GM23338 (cell line): ENCODE measurements around the gene NFIA. TPM values are rescaled to one million over a fixed set of nuclear protein-coding genes. Genes with fewer than 3 reads are reported as not detected.

ENCODE experiments used
- ATAC-seq: fragments of 200-7000 bp; cut with Tn5 transposase; 3 replicates; pipeline ENCODE4 v1.9.1; 2020
- DNase-seq: peaks from one replicate; pipeline ENCODE4 v3.0.0-alpha.2; 2015; ENCODE audit warnings: low spot score
- H2AFZ ChIP-seq: fragments of 200-600 bp; sonication (generic); 2 replicates; pipeline ENCODE4 v1.8.0; 2016; ENCODE audit warnings: antibody characterized with exemption, mild to moderate bottlenecking, moderate library complexity
- H3F3A ChIP-seq: fragments of 200-600 bp; sonication (generic); replicated peaks from 2 replicates; pipeline ENCODE4 v1.8.0; 2017; ENCODE audit warnings: antibody characterized with exemption, mixed run types, low read depth
- H3K27ac ChIP-seq: fragments of 200-600 bp; sonication (generic); 2 replicates; pipeline ENCODE4 v1.6.1; 2016; ENCODE audit warnings: low read depth
- H3K27me3 ChIP-seq: fragments of 200-600 bp; sonication (generic); 2 replicates; pipeline ENCODE4 v1.8.0; 2016; ENCODE audit warnings: mild to moderate bottlenecking, mixed run types, moderate library complexity; ENCODE audit not compliant: insufficient read depth
- H3K36me3 ChIP-seq: fragments of 200-600 bp; sonication (generic); 2 replicates; pipeline ENCODE4 v1.8.0; 2016; ENCODE audit warnings: mild to moderate bottlenecking; ENCODE audit not compliant: insufficient read depth
- H3K4me1 ChIP-seq: fragments of 200-600 bp; sonication (generic); 2 replicates; pipeline ENCODE4 v1.8.0; 2016; ENCODE audit warnings: mild to moderate bottlenecking, moderate library complexity; ENCODE audit not compliant: insufficient read depth
- H3K4me2 ChIP-seq: fragments of 200-600 bp; sonication (generic); 2 replicates; pipeline ENCODE4 v1.7.1; 2017; ENCODE audit warnings: mixed run types
- H3K4me3 ChIP-seq: fragments of 200-600 bp; sonication (generic); 2 replicates; pipeline ENCODE4 v1.6.1; 2016; ENCODE audit warnings: mixed run types
- H3K79me2 ChIP-seq: fragments of 200-600 bp; sonication (generic); replicated peaks from 2 replicates; pipeline ENCODE4 v1.8.0; 2017; ENCODE audit warnings: mild to moderate bottlenecking; ENCODE audit not compliant: insufficient read depth
- H3K9me2 ChIP-seq: fragments of 200-600 bp; sonication (generic); 2 replicates; pipeline ENCODE4 v1.8.0; 2017; ENCODE audit not compliant: insufficient read depth
- H4K20me1 ChIP-seq: fragments of 200-600 bp; sonication (generic); replicated peaks from 2 replicates; pipeline ENCODE4 v1.8.0; 2017; ENCODE audit warnings: mild to moderate bottlenecking; ENCODE audit not compliant: insufficient read depth
- H3K27ac Mint-ChIP-seq: 2 replicates; pipeline ENCODE4 v1.8.0; 2020; ENCODE audit warnings: inconsistent platforms, mild to moderate bottlenecking, moderate library complexity, mixed read lengths
- H3K27me3 Mint-ChIP-seq: 3 replicates; pipeline ENCODE4 v1.8.0; 2022; ENCODE audit warnings: low read depth, mild to moderate bottlenecking, moderate library complexity, mixed read lengths, inconsistent platforms; ENCODE audit not compliant: insufficient read depth, poor library complexity
- H3K36me3 Mint-ChIP-seq: 3 replicates; pipeline ENCODE4 v1.8.0; 2021; ENCODE audit warnings: low read depth, mild to moderate bottlenecking, inconsistent platforms, moderate library complexity, mixed read lengths
- H3K4me1 Mint-ChIP-seq: 3 replicates; pipeline ENCODE4 v1.8.0; 2020; ENCODE audit warnings: mild to moderate bottlenecking, inconsistent platforms, mixed read lengths
- H3K4me3 Mint-ChIP-seq: 3 replicates; pipeline ENCODE4 v1.8.0; 2021; ENCODE audit warnings: moderate library complexity, mild to moderate bottlenecking, inconsistent platforms, mixed read lengths
- H3K9me3 Mint-ChIP-seq: 3 replicates; pipeline ENCODE4 v1.8.0; 2020; ENCODE audit warnings: moderate library complexity, mild to moderate bottlenecking, inconsistent platforms, mixed read lengths
- CREB1 ChIP-seq: fragments of 250-450 bp; sonication (Bioruptor Pico); IDR thresholded peaks from 2 replicates; pipeline ENCODE4 v1.5.0; 2020; ENCODE audit warnings: low read depth, mild to moderate bottlenecking, moderate library complexity
- CTCF ChIP-seq, 2 experiments: fragments of 200-600 bp in 1 of 2; sonication (generic) in 1 of 2; conservative IDR thresholded peaks; 2 replicates each; pipeline versions ENCODE4 v1.5.1 to v1.6.1; 2016 to 2017; ENCODE audit warnings: antibody characterized with exemption in 2 of 2, low read depth in 2 of 2, mild to moderate bottlenecking in 2 of 2, moderate library complexity in 1 of 2
- ETS1 ChIP-seq: IDR thresholded peaks from 2 replicates; pipeline ENCODE4 v1.6.1; 2016; ENCODE audit warnings: antibody characterized with exemption
- EZH2 ChIP-seq: fragments of 200-600 bp; sonication (generic); IDR thresholded peaks from one replicate; pipeline ENCODE4 v1.8.0; 2017; ENCODE audit warnings: antibody characterized with exemption, mild to moderate bottlenecking, low read depth; ENCODE audit not compliant: unreplicated experiment
- EZH2phosphoT487 ChIP-seq: fragments of 200-600 bp; sonication (generic); IDR thresholded peaks from one replicate; pipeline ENCODE4 v1.8.1; 2018; ENCODE audit warnings: antibody characterized with exemption; ENCODE audit not compliant: unreplicated experiment
- JUNB ChIP-seq: IDR thresholded peaks from one replicate; pipeline ENCODE4 v1.6.1; 2016; ENCODE audit warnings: antibody characterized with exemption; ENCODE audit not compliant: unreplicated experiment
- NANOG ChIP-seq: IDR thresholded peaks from 2 replicates; pipeline ENCODE4 v1.6.1; 2016; ENCODE audit warnings: antibody characterized with exemption, borderline replicate concordance
- POLR2AphosphoS5 ChIP-seq: IDR thresholded peaks from 2 replicates; pipeline ENCODE4 v1.6.1; 2016; ENCODE audit warnings: antibody characterized with exemption, low read depth
- REST ChIP-seq: IDR thresholded peaks from one replicate; pipeline ENCODE4 v1.6.1; 2018; ENCODE audit warnings: antibody characterized with exemption; ENCODE audit not compliant: unreplicated experiment
- STAT1 ChIP-seq: IDR thresholded peaks from one replicate; pipeline ENCODE4 v1.6.1; 2016; ENCODE audit warnings: antibody characterized with exemption; ENCODE audit not compliant: unreplicated experiment
- ZNF114 ChIP-seq: fragments of 250-450 bp; sonication (Bioruptor Pico); IDR thresholded peaks from 2 replicates; pipeline ENCODE4 v1.5.0; 2020; ENCODE audit warnings: mild to moderate bottlenecking, moderate library complexity
- ZNF331 ChIP-seq: fragments of 250-450 bp; sonication (Bioruptor Pico); IDR thresholded peaks from 2 replicates; pipeline ENCODE4 v1.5.0; 2020; ENCODE audit warnings: low read depth, mild to moderate bottlenecking, moderate library complexity
- ZNF462 ChIP-seq: fragments of 250-450 bp; sonication (Bioruptor Pico); IDR thresholded peaks from 2 replicates; pipeline ENCODE4 v1.5.0; 2020; ENCODE audit warnings: mild to moderate bottlenecking, moderate library complexity
- polyA plus RNA-seq: library from polyadenylated mRNA; unstranded; fragments of >200 nt; fragmentation: Nextera tagmentation; extraction: Ambion mirVana; gene quantifications from 2 replicates; pipeline ENCODE4 v1.2.1, GENCODE V29; 2016
- total RNA-seq: library from RNA; depleted of rRNA; stranded (reverse); fragments of >200 nt; shearing (Covaris generic); gene quantifications from 2 replicates; pipeline ENCODE4 v1.2.3, GENCODE V29; 2014

The NFIA gene
- total and polyA plus RNA-seq, 2 experiments from 2014 or later: 0.97 to 2.3 TPM

GRCh38 chr1:61504305-61504704 lies 421.9 kb downstream of the NFIA start:
- Histone ChIP-seq H4K20me1 (no peaks in the 10 kb centered on the region), H3K36me3 (no peaks in the 10 kb centered on the region), H3K4me3 (no peak overlapping the region), H3K27ac (no peak overlapping the region), H3K9me2 (0 out of 2 replicates have a peak, but pooled peaks cover 3% of the 10 kb centered on the region), H3K27me3 (no peaks in the 10 kb centered on the region), H3K4me1 (peaks cover 4% of the 10 kb centered on the region; the same call in 1 of the 2 replicates), H3K79me2 (no peaks in the 10 kb centered on the region), H2AFZ (no peak overlapping the region), H3F3A (no peaks in the 10 kb centered on the region), H3K4me2 (no peak overlapping the region)
- ATAC-seq (no peak), DNase-seq (no peak)
- Mint-ChIP-seq H3K4me1 (peaks cover 8% of the 10 kb centered on the region), H3K9me3 (no peaks in the 10 kb centered on the region), H3K36me3 (no peaks in the 10 kb centered on the region), H3K27ac (no peak overlapping the region), H3K4me3 (no peak overlapping the region), H3K27me3 (peaks cover 2% of the 10 kb centered on the region)
- no peak for TF ChIP-seq ETS1
- TF ChIP-seq ZNF114: no peak
- no peak for TF ChIP-seq ZNF462 (CRISPR knock-in tag)
- TF ChIP-seq NANOG: no peak
- no peak for TF ChIP-seq ZNF331
- TF ChIP-seq EZH2: no peak
- no peak for TF ChIP-seq CTCF (conservative IDR thresholded peaks at IDR 0.05; ENCODE audit: low read depth in 2 of 2)
- TF ChIP-seq POLR2AphosphoS5: no peak
- TF ChIP-seq CREB1 (CRISPR knock-in tag): no peak
- TF ChIP-seq JUNB: no peak
- TF ChIP-seq EZH2phosphoT487: no peak
- no peak for TF ChIP-seq REST
- TF ChIP-seq STAT1: no peak
